ENCODE results near the gene SEC16A.
A peak's percentile ranks its signal among the peaks of the same experiment; 100 is the strongest.
"Not testable (repeated sequence)": the region's sequence is repeated elsewhere in the genome, so short reads cannot be mapped to it uniquely, and the experiment has no call there.

SEC16A gene

GRCh38 chr9:136422876-136423275 lies 60.0 kb downstream of the SEC16A start:
- no peak for DNase-seq

GRCh38 chr9:136421791-136422190 lies 61.0 kb downstream of the SEC16A start:
- DNase-seq = no peak

- DNase-seq = no peak
Measured at GRCh38 chr9:136419092-136419420, 63.8 kb downstream of the SEC16A start.

GRCh38 chr9:136418182-136419091 lies 64.4 kb downstream of the SEC16A start:
- DNase-seq = no peak

GRCh38 chr9:136416914-136417313 lies 65.9 kb downstream of the SEC16A start:
- DNase-seq = no peak

- no peak for DNase-seq
Measured at GRCh38 chr9:136416427-136416826, 66.4 kb downstream of the SEC16A start.

- no peak for DNase-seq
Measured at GRCh38 chr9:136412962-136413361, 69.9 kb downstream of the SEC16A start.

GRCh38 chr9:136411378-136411777 lies 71.5 kb downstream of the SEC16A start:
- DNase-seq = no peak

- peak; percentile 74 for DNase-seq
Measured at GRCh38 chr9:136410500-136411287, 72.1 kb downstream of the SEC16A start, which contains the start of the genes ENTR1 and PMPCA. Gene ENTR1 (minus strand): TSS chr9:136410614. CDS start chr9:136410397, 217 bp downstream. Gene PMPCA (plus strand): TSS chr9:136410658. CDS start chr9:136410669, 11 bp downstream.

- DNase-seq = no peak
Measured at GRCh38 chr9:136409557-136410455, 73.0 kb downstream of the SEC16A start.

- no peak for DNase-seq
Measured at GRCh38 chr9:136407911-136408310, 74.9 kb downstream of the SEC16A start.

GRCh38 chr9:136407061-136407460 lies 75.8 kb downstream of the SEC16A start:
- DNase-seq = not testable (repeated sequence)

- not testable (repeated sequence) for DNase-seq
Measured at GRCh38 chr9:136405904-136406303, 76.9 kb downstream of the SEC16A start.

- no peak for DNase-seq
Measured at GRCh38 chr9:136405481-136405880, 77.4 kb downstream of the SEC16A start.

GRCh38 chr9:136404801-136405136 lies 78.1 kb downstream of the SEC16A start:
- DNase-seq = no peak

- DNase-seq = no peak
Measured at GRCh38 chr9:136403915-136404800, 78.7 kb downstream of the SEC16A start.

GRCh38 chr9:136403538-136403914 lies 79.3 kb downstream of the SEC16A start:
- DNase-seq = no peak

GRCh38 chr9:136402067-136402466 lies 80.8 kb downstream of the SEC16A start:
- no peak for DNase-seq

- DNase-seq = no peak
Measured at GRCh38 chr9:136401173-136401922, 81.5 kb downstream of the SEC16A start.

- DNase-seq = peak; percentile 60
Measured at GRCh38 chr9:136400038-136400834, 82.6 kb downstream of the SEC16A start, which contains the start of gene SNAPC4. Gene SNAPC4 (minus strand): TSS chr9:136400170. CDS start chr9:136398428, 1,742 bp downstream.
